SK-N-SH treated with all-trans-retinoic acid at 6 μM for 48 hours (cell line): Measurements from ENCODE around the gene QSOX2.

Source experiments
- ATAC-seq: fragments of 200-7000 bp; cut with Tn5 transposase; 3 replicates; pipeline ENCODE4 v1.9.1; 2020; ENCODE audit warnings: mild to moderate bottlenecking, moderate library complexity
- ARNTL ChIP-seq: fragments of 450-650 bp; formaldehyde crosslinking; IDR thresholded peaks from 2 replicates; pipeline ENCODE4 v1.5.0; 2020; ENCODE audit warnings: low read depth, mild to moderate bottlenecking, moderate library complexity, borderline replicate concordance
- BACH2 ChIP-seq: fragments of 250-450 bp; sonication (Bioruptor Pico); IDR thresholded peaks from 2 replicates; pipeline ENCODE4 v1.9.0; 2021; ENCODE audit warnings: mild to moderate bottlenecking, borderline replicate concordance
- ESRRG ChIP-seq: fragments of 250-450 bp; sonication (Bioruptor Pico); IDR thresholded peaks from 2 replicates; pipeline ENCODE4 v1.6.1; 2021; ENCODE audit warnings: mild to moderate bottlenecking
- GLIS3 ChIP-seq: fragments of 250-450 bp; sonication (Bioruptor Pico); IDR thresholded peaks from 2 replicates; pipeline ENCODE4 v1.5.0; 2020; ENCODE audit warnings: mild to moderate bottlenecking, moderate library complexity
- ISL1 ChIP-seq: fragments of 250-450 bp; sonication (Bioruptor Pico); IDR thresholded peaks from 2 replicates; pipeline ENCODE4 v2.1.2; 2022; ENCODE audit warnings: mild to moderate bottlenecking, moderate library complexity
- OSR1 ChIP-seq: fragments of 250-450 bp; sonication (Bioruptor Pico); IDR thresholded peaks from 2 replicates; pipeline ENCODE4 v1.8.0; 2022; ENCODE audit warnings: moderate library complexity, mild to moderate bottlenecking, inconsistent platforms
- PATZ1 ChIP-seq: fragments of 250-450 bp; sonication (Bioruptor Pico); IDR thresholded peaks from 2 replicates; pipeline ENCODE4 v1.8.0; 2020; ENCODE audit warnings: mild to moderate bottlenecking, moderate library complexity, borderline replicate concordance
- PPARA ChIP-seq: fragments of 250-450 bp; sonication (Bioruptor Pico); IDR thresholded peaks from 2 replicates; pipeline ENCODE4 v1.5.0; 2020; ENCODE audit warnings: mild to moderate bottlenecking, borderline replicate concordance
- RARB ChIP-seq: fragments of 250-450 bp; sonication (Bioruptor Pico); IDR thresholded peaks from 2 replicates; pipeline ENCODE4 v1.8.0; 2021; ENCODE audit warnings: mild to moderate bottlenecking, moderate library complexity
- SNAI2 ChIP-seq: fragments of 250-450 bp; sonication (Bioruptor Pico); IDR thresholded peaks from 2 replicates; pipeline ENCODE4 v1.5.0; 2020; ENCODE audit warnings: mild to moderate bottlenecking, moderate library complexity
- TCF4 ChIP-seq: fragments of 250-450 bp; sonication (Bioruptor Pico); IDR thresholded peaks from 2 replicates; pipeline ENCODE4 v1.8.0; 2021; ENCODE audit warnings: mild to moderate bottlenecking, moderate library complexity, borderline replicate concordance
- TOX ChIP-seq: fragments of 250-450 bp; sonication (Bioruptor Pico); IDR thresholded peaks from 2 replicates; pipeline ENCODE4 v1.8.0; 2021; ENCODE audit warnings: mild to moderate bottlenecking, moderate library complexity, borderline replicate concordance
- TSHZ2 ChIP-seq: fragments of 250-450 bp; sonication (Bioruptor Pico); IDR thresholded peaks from 2 replicates; pipeline ENCODE4 v1.5.0; 2020; ENCODE audit warnings: mild to moderate bottlenecking, moderate library complexity
- ZC3H10 ChIP-seq: fragments of 250-450 bp; sonication (Bioruptor Pico); IDR thresholded peaks from 2 replicates; pipeline ENCODE4 v1.5.1; 2021; ENCODE audit warnings: mild to moderate bottlenecking, moderate library complexity
- ZFP3 ChIP-seq: fragments of 250-450 bp; sonication (Bioruptor Pico); IDR thresholded peaks from 2 replicates; pipeline ENCODE4 v1.5.0; 2020; ENCODE audit warnings: mild to moderate bottlenecking, moderate library complexity
- ZFP30 ChIP-seq: fragments of 450-650 bp; formaldehyde crosslinking; IDR thresholded peaks from 2 replicates; pipeline ENCODE4 v1.5.0; 2022; ENCODE audit warnings: mild to moderate bottlenecking, moderate library complexity
- ZNF565 ChIP-seq: fragments of 450-650 bp; formaldehyde crosslinking; conservative IDR thresholded peaks from 2 replicates; pipeline ENCODE4 v1.5.0; 2020; ENCODE audit warnings: low read depth, mild to moderate bottlenecking, moderate library complexity
- ZNF70 ChIP-seq: fragments of 450-650 bp; formaldehyde crosslinking; IDR thresholded peaks from 2 replicates; pipeline ENCODE4 v1.5.0; 2020; ENCODE audit warnings: mild to moderate bottlenecking, moderate library complexity
- ZNF8 ChIP-seq: fragments of 450-650 bp; formaldehyde crosslinking; IDR thresholded peaks from 2 replicates; pipeline ENCODE4 v1.5.0; 2020; ENCODE audit warnings: mild to moderate bottlenecking, moderate library complexity
- TF ChIP-seq, protein P1 (sequence below): fragments of 250-450 bp; sonication (Bioruptor Pico); IDR thresholded peaks from 2 replicates; pipeline ENCODE4 v1.5.1; 2021; ENCODE audit warnings: mild to moderate bottlenecking, moderate library complexity
- TF ChIP-seq, protein P2 (sequence below): fragments of 250-450 bp; sonication (Bioruptor Pico); IDR thresholded peaks from 2 replicates; pipeline ENCODE4 v1.5.1; 2020; ENCODE audit warnings: low read depth, mild to moderate bottlenecking, moderate library complexity

Gene QSOX2

DNA sequence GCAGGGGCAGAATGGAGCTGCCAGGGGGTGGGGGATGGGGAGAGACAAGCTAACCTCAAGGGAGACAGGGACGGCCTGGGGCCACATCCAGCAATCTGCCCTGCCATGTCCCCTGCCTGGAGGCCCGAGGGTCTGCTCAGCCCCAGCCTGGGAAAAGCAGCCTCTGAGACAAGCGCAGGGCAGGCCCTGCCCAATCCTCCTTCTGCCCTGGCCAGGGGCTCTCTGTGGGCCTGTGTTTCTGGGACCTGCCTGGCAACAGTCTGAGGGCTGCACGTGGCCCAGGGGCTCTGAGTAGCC is 13.9 kb upstream of the QSOX2 start:
- ATAC-seq, result no peak

DNA sequence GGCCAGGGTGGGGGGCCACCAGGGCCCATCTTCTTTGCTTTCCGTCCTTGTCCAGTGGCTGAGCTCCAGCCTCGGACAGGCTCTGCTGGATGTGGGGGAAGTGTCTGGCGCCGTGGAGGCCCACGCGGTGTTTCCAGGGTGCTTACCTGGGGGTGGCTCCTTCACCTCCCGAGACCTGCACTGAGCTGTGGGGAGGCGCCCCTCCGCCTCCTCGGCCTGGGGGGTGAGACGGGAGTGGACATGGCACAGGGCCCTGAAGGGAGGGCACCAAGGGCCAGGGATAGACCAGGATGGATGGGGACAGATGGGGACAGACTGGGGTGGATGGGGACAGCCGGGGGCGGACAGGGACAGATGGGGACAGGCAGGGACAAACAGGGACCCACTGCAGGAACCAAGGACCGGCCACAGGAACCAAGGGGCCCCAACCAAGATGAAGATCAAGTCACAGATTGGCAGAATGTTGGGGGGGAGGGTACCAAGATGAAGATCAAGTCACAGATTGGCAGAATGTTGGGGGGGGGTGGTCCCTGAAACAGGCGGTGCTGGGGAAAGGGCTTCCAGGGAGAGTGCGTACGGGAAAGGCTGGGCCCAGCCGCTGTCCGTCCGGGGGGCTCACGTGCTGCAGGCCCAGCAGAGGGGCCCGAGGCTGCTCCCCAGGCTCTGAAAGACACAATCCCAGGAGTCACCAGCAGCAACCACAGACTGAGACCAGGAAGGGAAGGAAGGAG is 13.3 kb upstream of the QSOX2 start:
- TF ChIP-seq TSHZ2 (CRISPR knock-in tag) (no peak), ZNF565 (CRISPR knock-in tag) (no peak), SNAI2 (CRISPR knock-in tag) (no peak), ZNF70 (CRISPR knock-in tag) (no peak), ESRRG (no peak), ZNF8 (no peak), OSR1 (CRISPR knock-in tag) (no peak), ARNTL (no peak), PATZ1 (CRISPR knock-in tag) (no peak), ZFP30 (no peak), ZFP3 (CRISPR knock-in tag) (no peak), GLIS3 (CRISPR knock-in tag) (no peak), RARB (CRISPR knock-in tag) (no peak), TOX (CRISPR knock-in tag) (no peak), TCF4 (CRISPR knock-in tag) (no peak), ISL1 (CRISPR knock-in tag) (no peak), BACH2 (CRISPR knock-in tag) (no peak)
- TF ChIP-seq, protein P1, sequence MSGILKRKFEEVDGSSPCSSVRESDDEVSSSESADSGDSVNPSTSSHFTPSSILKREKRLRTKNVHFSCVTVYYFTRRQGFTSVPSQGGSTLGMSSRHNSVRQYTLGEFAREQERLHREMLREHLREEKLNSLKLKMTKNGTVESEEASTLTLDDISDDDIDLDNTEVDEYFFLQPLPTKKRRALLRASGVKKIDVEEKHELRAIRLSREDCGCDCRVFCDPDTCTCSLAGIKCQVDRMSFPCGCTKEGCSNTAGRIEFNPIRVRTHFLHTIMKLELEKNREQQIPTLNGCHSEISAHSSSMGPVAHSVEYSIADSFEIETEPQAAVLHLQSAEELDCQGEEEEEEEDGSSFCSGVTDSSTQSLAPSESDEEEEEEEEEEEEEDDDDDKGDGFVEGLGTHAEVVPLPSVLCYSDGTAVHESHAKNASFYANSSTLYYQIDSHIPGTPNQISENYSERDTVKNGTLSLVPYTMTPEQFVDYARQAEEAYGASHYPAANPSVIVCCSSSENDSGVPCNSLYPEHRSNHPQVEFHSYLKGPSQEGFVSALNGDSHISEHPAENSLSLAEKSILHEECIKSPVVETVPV (CRISPR knock-in tag), result no peak
- TF ChIP-seq, protein P2, sequence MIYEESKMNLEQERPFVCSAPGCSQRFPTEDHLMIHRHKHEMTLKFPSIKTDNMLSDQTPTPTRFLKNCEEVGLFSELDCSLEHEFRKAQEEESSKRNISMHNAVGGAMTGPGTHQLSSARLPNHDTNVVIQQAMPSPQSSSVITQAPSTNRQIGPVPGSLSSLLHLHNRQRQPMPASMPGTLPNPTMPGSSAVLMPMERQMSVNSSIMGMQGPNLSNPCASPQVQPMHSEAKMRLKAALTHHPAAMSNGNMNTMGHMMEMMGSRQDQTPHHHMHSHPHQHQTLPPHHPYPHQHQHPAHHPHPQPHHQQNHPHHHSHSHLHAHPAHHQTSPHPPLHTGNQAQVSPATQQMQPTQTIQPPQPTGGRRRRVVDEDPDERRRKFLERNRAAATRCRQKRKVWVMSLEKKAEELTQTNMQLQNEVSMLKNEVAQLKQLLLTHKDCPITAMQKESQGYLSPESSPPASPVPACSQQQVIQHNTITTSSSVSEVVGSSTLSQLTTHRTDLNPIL (CRISPR knock-in tag), result no peak
- ATAC-seq, result no peak

More for the DNA sequence above, 13.9 kb upstream of the QSOX2 start:
- no peak for TF ChIP-seq TOX (CRISPR knock-in tag)
- no peak for TF ChIP-seq ZNF565 (CRISPR knock-in tag)
- no peak for TF ChIP-seq ZNF8
- TF ChIP-seq ZC3H10, result no peak
- TF ChIP-seq, protein P1 (CRISPR knock-in tag), result no peak
- no peak for TF ChIP-seq ARNTL
- TF ChIP-seq ISL1 (CRISPR knock-in tag), result no peak
- TF ChIP-seq PATZ1 (CRISPR knock-in tag), result no peak
- TF ChIP-seq, protein P2 (CRISPR knock-in tag), result no peak
- no peak for TF ChIP-seq TCF4 (CRISPR knock-in tag)
- no peak for TF ChIP-seq ZNF70 (CRISPR knock-in tag)
- no peak for TF ChIP-seq PPARA (CRISPR knock-in tag)
- TF ChIP-seq SNAI2 (CRISPR knock-in tag), result no peak
- no peak for TF ChIP-seq GLIS3 (CRISPR knock-in tag)
- no peak for TF ChIP-seq BACH2 (CRISPR knock-in tag)
- no peak for TF ChIP-seq OSR1 (CRISPR knock-in tag)
